VCaP (cell line): ENCODE measurements around the gene MRPS12.

Experiments
- H3K27ac ChIP-seq: fragments of 450-650 bp; 2 replicates; pipeline ENCODE4 v1.5.1; 2017
- CTCF ChIP-seq: fragments of 450-650 bp; conservative IDR thresholded peaks from 2 replicates; pipeline ENCODE4 v1.5.1; 2017; ENCODE audit warnings: mild to moderate bottlenecking, moderate library complexity

Gene MRPS12

GRCh38 chr19:38942471-38943181, 11.9 kb downstream of the MRPS12 start:
- TF ChIP-seq CTCF: no peak
- H3K27ac ChIP-seq: no peak overlapping the region

- H3K27ac ChIP-seq: no peak overlapping the region
- TF ChIP-seq CTCF: no peak
These were observed 14.3 kb downstream of the MRPS12 start for GRCh38 chr19:38944981-38945506.

- no peak for TF ChIP-seq CTCF
- no peak overlapping the region for H3K27ac ChIP-seq
These were observed 15.0 kb downstream of the MRPS12 start for GRCh38 chr19:38945562-38946228.

GRCh38 chr19:38946229-38947010, 15.7 kb downstream of the MRPS12 start:
- TF ChIP-seq CTCF: no peak
- no peak overlapping the region for H3K27ac ChIP-seq

- TF ChIP-seq CTCF: no peak
- H3K27ac ChIP-seq: peak overlapping the region; percentile 42; the same call in 1 of the 2 replicates
These were observed 19.0 kb downstream of the MRPS12 start for GRCh38 chr19:38949580-38950367.

- TF ChIP-seq CTCF: no peak
- H3K27ac ChIP-seq: no peak overlapping the region
These were observed 20.4 kb downstream of the MRPS12 start for GRCh38 chr19:38951187-38951586.
